ENCODE results near the gene BEND2.
"Not testable (repeated sequence)": the region's sequence is repeated elsewhere in the genome, so short reads cannot be mapped to it uniquely, and the experiment has no call there.

Gene BEND2

DNA sequence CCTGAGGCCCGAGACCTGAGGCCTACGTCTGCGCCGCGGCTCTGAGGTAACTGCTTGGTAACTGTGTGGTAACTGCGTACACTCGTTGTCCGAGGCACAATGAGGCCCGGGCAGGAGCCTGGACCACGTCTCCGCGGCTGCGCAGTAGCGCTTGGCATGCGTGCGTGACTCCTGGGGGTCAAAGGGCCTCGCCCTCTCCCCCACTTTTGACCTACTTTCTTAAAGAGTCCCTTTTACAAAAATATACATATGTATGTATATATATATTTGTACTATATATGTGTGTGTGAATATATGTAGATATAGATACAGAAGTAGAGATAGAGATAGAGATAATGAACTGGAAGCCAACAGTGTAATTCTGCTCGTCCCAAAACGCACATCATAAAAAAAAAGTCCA, at the start of gene BEND2:
BEND2 (minus strand) TSS at position 101 of the 400 bp plus-strand sequence. CDS start 136 bp downstream, outside the sequence.
- TF ChIP-seq, protein P1, sequence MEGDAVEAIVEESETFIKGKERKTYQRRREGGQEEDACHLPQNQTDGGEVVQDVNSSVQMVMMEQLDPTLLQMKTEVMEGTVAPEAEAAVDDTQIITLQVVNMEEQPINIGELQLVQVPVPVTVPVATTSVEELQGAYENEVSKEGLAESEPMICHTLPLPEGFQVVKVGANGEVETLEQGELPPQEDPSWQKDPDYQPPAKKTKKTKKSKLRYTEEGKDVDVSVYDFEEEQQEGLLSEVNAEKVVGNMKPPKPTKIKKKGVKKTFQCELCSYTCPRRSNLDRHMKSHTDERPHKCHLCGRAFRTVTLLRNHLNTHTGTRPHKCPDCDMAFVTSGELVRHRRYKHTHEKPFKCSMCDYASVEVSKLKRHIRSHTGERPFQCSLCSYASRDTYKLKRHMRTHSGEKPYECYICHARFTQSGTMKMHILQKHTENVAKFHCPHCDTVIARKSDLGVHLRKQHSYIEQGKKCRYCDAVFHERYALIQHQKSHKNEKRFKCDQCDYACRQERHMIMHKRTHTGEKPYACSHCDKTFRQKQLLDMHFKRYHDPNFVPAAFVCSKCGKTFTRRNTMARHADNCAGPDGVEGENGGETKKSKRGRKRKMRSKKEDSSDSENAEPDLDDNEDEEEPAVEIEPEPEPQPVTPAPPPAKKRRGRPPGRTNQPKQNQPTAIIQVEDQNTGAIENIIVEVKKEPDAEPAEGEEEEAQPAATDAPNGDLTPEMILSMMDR (IDR thresholded peaks at IDR 0.05; ENCODE audit: low read depth, low read length) = no peak
- Histone ChIP-seq H3K36me3 (no peaks in the 10 kb centered on the region), H3K27me3 (ENCODE audit: insufficient read depth, low read depth, severe bottlenecking) (peaks cover 48% of the 10 kb centered on the region), H3K9me3 (ENCODE audit: severe bottlenecking) (peaks cover 10% of the 10 kb centered on the region), H3K4me3 (ENCODE audit: low read depth, low read length) (no peak within 1 kb of the TSS), H3K27ac (no peak within 1 kb of the TSS)
- DNase-seq = no peak

DNA sequence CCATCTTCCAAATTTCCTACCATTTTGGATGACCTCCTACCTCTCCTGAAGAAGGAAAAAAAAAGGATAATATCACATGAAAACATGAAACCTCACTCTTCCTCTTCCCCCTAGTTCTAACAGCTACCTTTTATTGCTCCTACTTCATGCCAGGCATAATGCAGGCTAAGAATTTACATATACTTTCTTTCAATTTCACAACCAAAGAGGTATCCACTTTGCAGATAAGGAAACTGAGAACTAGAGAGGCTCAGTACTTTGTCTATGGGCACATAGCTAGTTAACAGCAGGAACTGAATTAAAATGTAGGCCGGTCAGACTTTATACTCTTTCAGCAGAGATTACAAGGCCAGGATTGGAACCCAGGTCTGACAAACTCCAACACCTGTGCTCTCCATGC, 34.4 kb upstream of the BEND2 start:
- Histone ChIP-seq H3K4me3 (ENCODE audit: low read depth, low read length) (no peak overlapping the region), H3K9me3 (ENCODE audit: severe bottlenecking) (no peaks in the 10 kb centered on the region), H3K27ac (no peak overlapping the region), H3K27me3 (ENCODE audit: insufficient read depth, low read depth, severe bottlenecking) (no peaks in the 10 kb centered on the region), H3K36me3 (peaks cover 8% of the 10 kb centered on the region)
- TF ChIP-seq, protein P1 (IDR thresholded peaks at IDR 0.05; ENCODE audit: low read depth, low read length) = no peak
- DNase-seq = no peak

DNA sequence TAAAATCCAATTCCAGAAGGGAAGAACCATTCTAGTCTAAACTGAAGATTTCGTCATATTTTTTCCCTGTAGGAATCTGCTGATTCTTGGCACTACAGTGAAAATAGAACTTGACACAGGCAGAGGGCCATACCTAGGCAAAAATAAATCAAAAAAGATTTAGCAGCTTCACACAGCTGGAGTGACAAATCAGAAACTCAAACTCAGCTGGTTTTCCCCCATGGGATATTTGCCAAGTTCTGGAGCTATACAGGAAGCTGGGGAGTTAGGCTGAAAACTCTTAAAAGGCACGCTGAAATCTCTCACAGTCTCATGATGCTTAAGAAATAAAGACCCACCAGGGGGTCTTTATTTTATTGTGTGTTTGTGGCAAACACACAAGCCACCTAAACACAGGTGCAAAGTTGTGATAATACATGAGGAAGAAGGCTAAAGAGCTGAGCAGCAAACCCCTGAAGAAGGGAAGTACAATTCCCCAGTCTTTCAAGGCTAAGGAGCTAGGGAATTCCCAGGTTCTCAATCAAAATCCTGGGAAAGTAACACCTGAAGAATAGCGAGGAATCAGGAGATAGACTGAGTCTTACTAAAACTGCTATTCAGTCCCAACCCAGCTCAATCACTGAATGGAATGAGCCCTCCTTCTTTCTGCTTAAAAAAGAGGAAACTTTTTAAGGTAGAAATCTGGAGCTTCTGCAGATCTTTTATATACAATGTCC, 32.1 kb upstream of the BEND2 start:
- TF ChIP-seq, protein P1 (IDR thresholded peaks at IDR 0.05; ENCODE audit: low read depth, low read length) = no peak
- no peak overlapping the region for H3K4me3 ChIP-seq (ENCODE audit: low read depth, low read length)
- H3K27ac ChIP-seq = no peak overlapping the region
- H3K9me3 ChIP-seq (ENCODE audit: severe bottlenecking) = no peaks in the 10 kb centered on the region
- no peak for DNase-seq
- H3K36me3 ChIP-seq = peaks cover 8% of the 10 kb centered on the region
- peaks cover 15% of the 10 kb centered on the region for H3K27me3 ChIP-seq (ENCODE audit: insufficient read depth, low read depth, severe bottlenecking)

DNA sequence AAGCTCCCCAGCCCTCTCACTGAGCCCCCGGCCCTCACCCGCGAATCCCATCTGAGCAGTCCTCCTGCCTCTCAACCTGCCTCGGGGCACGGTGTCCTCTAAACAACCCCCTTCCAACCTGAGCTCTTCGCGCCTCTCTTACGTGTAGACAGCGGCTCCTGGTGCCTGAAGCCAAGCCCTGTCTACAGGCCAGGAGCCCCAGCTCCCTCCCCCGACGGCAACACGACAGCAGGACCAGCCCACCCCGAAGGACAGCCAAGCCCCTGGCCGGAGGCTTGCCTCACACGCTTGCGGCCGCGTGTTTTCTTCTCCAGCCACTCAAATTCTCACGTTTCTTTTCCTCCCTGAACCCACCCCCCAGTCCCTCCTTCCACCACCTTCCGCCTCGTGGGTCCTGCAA, 9.0 kb upstream of the BEND2 start:
- H3K4me3 ChIP-seq (ENCODE audit: low read depth, low read length); H3K9me3 ChIP-seq (ENCODE audit: severe bottlenecking); DNase-seq; H3K36me3 ChIP-seq; H3K27ac ChIP-seq: not testable (repeated sequence)
- H3K27me3 ChIP-seq (ENCODE audit: insufficient read depth, low read depth, severe bottlenecking) = peaks cover 38% of the 10 kb centered on the region

DNA sequence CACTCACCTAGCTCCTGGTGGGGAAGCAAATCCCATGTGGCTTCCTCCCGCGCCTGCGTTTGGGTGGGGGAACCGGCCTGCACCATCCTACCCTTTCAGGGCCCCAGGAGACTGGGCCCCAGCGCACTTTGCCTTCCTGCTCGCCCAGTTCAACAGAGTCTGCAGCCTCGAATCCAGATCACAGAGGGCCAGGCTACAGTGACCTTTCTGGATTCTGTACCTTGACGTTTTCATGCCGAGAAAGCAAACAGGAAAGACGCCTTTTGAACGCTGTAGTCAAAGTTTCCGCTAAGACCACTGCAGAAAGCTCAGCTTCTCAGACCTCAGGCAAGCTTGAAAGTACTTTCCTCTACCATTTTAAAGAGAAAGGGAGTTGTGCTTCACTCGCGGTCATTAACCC, 7.4 kb upstream of the BEND2 start:
- Histone ChIP-seq H3K9me3 (ENCODE audit: severe bottlenecking) (no peaks in the 10 kb centered on the region), H3K4me3 (ENCODE audit: low read depth, low read length) (no peak overlapping the region), H3K27ac (no peak overlapping the region), H3K36me3 (no peaks in the 10 kb centered on the region), H3K27me3 (ENCODE audit: insufficient read depth, low read depth, severe bottlenecking) (peaks cover 43% of the 10 kb centered on the region)
- TF ChIP-seq, protein P1 (IDR thresholded peaks at IDR 0.05; ENCODE audit: low read depth, low read length) = no peak
- no peak for DNase-seq

DNA sequence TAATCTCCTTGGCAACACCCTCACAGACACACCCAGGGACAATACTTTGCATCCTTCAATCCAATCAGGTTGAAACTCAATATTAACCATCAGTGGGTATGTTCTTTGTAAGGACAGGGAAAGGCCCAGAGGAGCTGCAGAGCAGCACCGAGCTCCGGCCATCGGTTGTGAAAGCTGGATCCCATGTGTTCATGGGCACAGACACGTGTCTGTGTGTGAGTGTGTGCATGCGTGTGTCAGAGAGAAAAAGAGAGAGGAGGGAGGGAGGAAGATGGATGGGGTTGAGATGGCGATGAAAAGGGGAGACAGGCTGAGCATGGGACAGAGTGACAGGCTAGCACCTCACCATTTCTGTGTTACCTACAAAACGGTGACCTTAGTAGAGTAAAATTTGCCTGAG, 6.8 kb upstream of the BEND2 start:
- Histone ChIP-seq H3K4me3 (ENCODE audit: low read depth, low read length) (no peak overlapping the region), H3K36me3 (no peaks in the 10 kb centered on the region), H3K27me3 (ENCODE audit: insufficient read depth, low read depth, severe bottlenecking) (peaks cover 41% of the 10 kb centered on the region), H3K9me3 (ENCODE audit: severe bottlenecking) (no peaks in the 10 kb centered on the region), H3K27ac (no peak overlapping the region)
- DNase-seq = no peak
- TF ChIP-seq, protein P1 (IDR thresholded peaks at IDR 0.05; ENCODE audit: low read depth, low read length) = no peak
